Esophagus squamous epithelium (tissue), 4 donors: ENCODE data around the gene ANAPC16.

Experiments
- POLR2A ChIP-seq, 4 donors: fragments of 450-650 bp; IDR thresholded peaks; one replicate each; pipeline ENCODE4 v1.6.1; 2017; ENCODE audit warnings: antibody characterized with exemption in 4 of 4, mild to moderate bottlenecking in 4 of 4, moderate library complexity in 3 of 4
- TF ChIP-seq, protein P1 (sequence below), 6 experiments: fragments of 450-650 bp in 4 of 6; fragments of 200-600 bp in 2 of 6; sonication (generic) in 2 of 6; IDR thresholded peaks; one replicate each; pipeline ENCODE4 v1.5.1; 2016 to 2019; ENCODE audit warnings: antibody characterized with exemption in 6 of 6, mild to moderate bottlenecking in 4 of 6, moderate library complexity in 4 of 6

DNA sequence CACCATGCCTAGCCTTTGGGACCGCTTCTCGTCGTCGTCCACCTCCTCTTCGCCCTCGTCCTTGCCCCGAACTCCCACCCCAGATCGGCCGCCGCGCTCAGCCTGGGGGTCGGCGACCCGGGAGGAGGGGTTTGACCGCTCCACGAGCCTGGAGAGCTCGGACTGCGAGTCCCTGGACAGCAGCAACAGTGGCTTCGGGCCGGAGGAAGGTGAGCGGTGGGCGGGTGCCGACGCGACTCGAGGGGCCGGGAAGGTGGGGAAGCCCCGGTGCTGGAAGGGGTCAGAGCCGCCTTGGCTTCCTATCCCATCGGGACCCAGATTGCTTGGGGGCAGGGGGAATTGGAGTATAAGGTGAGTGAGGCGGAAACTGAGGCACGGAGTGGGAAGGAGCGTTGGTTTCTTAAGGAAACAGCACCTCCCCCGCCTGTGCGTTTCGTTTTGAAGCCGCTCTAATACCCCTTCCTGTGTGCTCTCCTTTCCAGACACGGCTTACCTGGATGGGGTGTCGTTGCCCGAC is 58.5 kb downstream of the ANAPC16 start:
- TF ChIP-seq POLR2A (IDR thresholded peaks at IDR 0.05) = no peak
- TF ChIP-seq, protein P1, sequence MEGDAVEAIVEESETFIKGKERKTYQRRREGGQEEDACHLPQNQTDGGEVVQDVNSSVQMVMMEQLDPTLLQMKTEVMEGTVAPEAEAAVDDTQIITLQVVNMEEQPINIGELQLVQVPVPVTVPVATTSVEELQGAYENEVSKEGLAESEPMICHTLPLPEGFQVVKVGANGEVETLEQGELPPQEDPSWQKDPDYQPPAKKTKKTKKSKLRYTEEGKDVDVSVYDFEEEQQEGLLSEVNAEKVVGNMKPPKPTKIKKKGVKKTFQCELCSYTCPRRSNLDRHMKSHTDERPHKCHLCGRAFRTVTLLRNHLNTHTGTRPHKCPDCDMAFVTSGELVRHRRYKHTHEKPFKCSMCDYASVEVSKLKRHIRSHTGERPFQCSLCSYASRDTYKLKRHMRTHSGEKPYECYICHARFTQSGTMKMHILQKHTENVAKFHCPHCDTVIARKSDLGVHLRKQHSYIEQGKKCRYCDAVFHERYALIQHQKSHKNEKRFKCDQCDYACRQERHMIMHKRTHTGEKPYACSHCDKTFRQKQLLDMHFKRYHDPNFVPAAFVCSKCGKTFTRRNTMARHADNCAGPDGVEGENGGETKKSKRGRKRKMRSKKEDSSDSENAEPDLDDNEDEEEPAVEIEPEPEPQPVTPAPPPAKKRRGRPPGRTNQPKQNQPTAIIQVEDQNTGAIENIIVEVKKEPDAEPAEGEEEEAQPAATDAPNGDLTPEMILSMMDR (IDR thresholded peaks at IDR 0.05) = no peak
